ENCODE data around the gene PTH2.

DNA sequence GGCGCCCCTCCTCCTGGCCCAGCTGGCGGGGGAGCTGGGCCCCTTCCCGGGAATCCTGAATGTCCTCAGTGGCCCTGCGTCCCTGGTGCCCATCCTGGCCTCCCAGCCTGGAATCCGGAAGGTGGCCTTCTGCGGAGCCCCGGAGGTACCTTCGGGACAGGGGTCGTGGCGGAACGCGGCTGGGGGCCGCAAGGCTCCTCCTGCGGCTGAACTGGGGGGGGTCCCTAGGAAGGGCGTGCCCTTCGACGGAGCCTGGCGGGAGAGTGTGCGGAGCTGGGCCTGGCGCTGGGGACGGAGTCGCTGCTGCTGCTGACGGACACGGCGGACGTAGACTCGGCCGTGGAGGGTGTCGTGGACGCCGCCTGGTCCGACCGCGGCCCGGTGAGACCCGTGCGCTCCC, 38.4 kb upstream of the PTH2 start:
- TF ChIP-seq, protein P1, sequence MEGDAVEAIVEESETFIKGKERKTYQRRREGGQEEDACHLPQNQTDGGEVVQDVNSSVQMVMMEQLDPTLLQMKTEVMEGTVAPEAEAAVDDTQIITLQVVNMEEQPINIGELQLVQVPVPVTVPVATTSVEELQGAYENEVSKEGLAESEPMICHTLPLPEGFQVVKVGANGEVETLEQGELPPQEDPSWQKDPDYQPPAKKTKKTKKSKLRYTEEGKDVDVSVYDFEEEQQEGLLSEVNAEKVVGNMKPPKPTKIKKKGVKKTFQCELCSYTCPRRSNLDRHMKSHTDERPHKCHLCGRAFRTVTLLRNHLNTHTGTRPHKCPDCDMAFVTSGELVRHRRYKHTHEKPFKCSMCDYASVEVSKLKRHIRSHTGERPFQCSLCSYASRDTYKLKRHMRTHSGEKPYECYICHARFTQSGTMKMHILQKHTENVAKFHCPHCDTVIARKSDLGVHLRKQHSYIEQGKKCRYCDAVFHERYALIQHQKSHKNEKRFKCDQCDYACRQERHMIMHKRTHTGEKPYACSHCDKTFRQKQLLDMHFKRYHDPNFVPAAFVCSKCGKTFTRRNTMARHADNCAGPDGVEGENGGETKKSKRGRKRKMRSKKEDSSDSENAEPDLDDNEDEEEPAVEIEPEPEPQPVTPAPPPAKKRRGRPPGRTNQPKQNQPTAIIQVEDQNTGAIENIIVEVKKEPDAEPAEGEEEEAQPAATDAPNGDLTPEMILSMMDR (conservative IDR thresholded peaks at IDR 0.05 in 1 of 2, IDR thresholded peaks at IDR 0.05 in 1 of 2; ENCODE audit: extremely low read depth in 1 of 2, insufficient read depth in 1 of 2, low read depth in 1 of 2, low read length in 2 of 2): no peak
- TF ChIP-seq EZH2 (IDR thresholded peaks at IDR 0.05; ENCODE audit: borderline replicate concordance, low read length): no peak

Data from mammary epithelial cell (primary cell).